ENCODE measurements around the gene COG8. TPM values are rescaled to one million over a fixed set of nuclear protein-coding genes. Genes with fewer than 3 reads are reported as not detected.
"Not testable (repeated sequence)": the region's sequence is repeated elsewhere in the genome, so short reads cannot be mapped to it uniquely, and the experiment has no call there.

COG8 gene
- total RNA-seq, 1 experiment from 2014 or later: 38.5 TPM

- no peak for DNase-seq (ENCODE audit: low read depth, low spot score)
Observed at GRCh38 chr16:69307856-69308255, 31.5 kb downstream of the COG8 start.

GRCh38 chr16:69307091-69307490 lies 32.3 kb downstream of the COG8 start:
- in situ Hi-C loops (cut with HindIII; ENCODE audit: low pct_unique_long_range_greater_than_20kb, low sequenced_read_pairs): no loop called here
- no peak for DNase-seq (ENCODE audit: low read depth, low spot score)

More at GRCh38 chr16:69307856-69308255, 31.5 kb downstream of the COG8 start:
- in situ Hi-C loops (cut with HindIII; ENCODE audit: low pct_unique_long_range_greater_than_20kb, low sequenced_read_pairs): no loop called here

- DNase-seq (ENCODE audit: low read depth, low spot score): no peak
- in situ Hi-C loops (cut with HindIII; ENCODE audit: low pct_unique_long_range_greater_than_20kb, low sequenced_read_pairs): no loop called here
Observed at GRCh38 chr16:69306031-69306430, 33.3 kb downstream of the COG8 start.

- no peak for DNase-seq (ENCODE audit: low read depth, low spot score)
Observed at GRCh38 chr16:69302301-69302700, 37.1 kb downstream of the COG8 start.

GRCh38 chr16:69301861-69302260 lies 37.5 kb downstream of the COG8 start:
- in situ Hi-C loops (cut with HindIII; ENCODE audit: low pct_unique_long_range_greater_than_20kb, low sequenced_read_pairs): no loop called here
- no peak for DNase-seq (ENCODE audit: low read depth, low spot score)

More at GRCh38 chr16:69302301-69302700, 37.1 kb downstream of the COG8 start:
- in situ Hi-C loops (cut with HindIII; ENCODE audit: low pct_unique_long_range_greater_than_20kb, low sequenced_read_pairs): no loop called here

- in situ Hi-C loops (cut with HindIII; ENCODE audit: low pct_unique_long_range_greater_than_20kb, low sequenced_read_pairs): no loop called here
Observed at GRCh38 chr16:69301187-69301586, 38.2 kb downstream of the COG8 start.

GRCh38 chr16:69298261-69298660 lies 41.1 kb downstream of the COG8 start:
- in situ Hi-C loops (cut with HindIII; ENCODE audit: low pct_unique_long_range_greater_than_20kb, low sequenced_read_pairs): no loop called here
- no peak for DNase-seq (ENCODE audit: low read depth, low spot score)

More at GRCh38 chr16:69301187-69301586, 38.2 kb downstream of the COG8 start:
- DNase-seq (ENCODE audit: low read depth, low spot score): no peak

- DNase-seq (ENCODE audit: low read depth, low spot score); in situ Hi-C loops (cut with HindIII; ENCODE audit: low pct_unique_long_range_greater_than_20kb, low sequenced_read_pairs): not testable (repeated sequence)
Observed at GRCh38 chr16:69296771-69297170, 42.6 kb downstream of the COG8 start.

- in situ Hi-C loops (cut with HindIII; ENCODE audit: low pct_unique_long_range_greater_than_20kb, low sequenced_read_pairs): no loop called here
- DNase-seq (ENCODE audit: low read depth, low spot score): no peak
Observed at GRCh38 chr16:69294051-69294450, 45.3 kb downstream of the COG8 start.

GRCh38 chr16:69293401-69293800 lies 46.0 kb downstream of the COG8 start:
- in situ Hi-C loops (cut with HindIII; ENCODE audit: low pct_unique_long_range_greater_than_20kb, low sequenced_read_pairs): no loop called here

GRCh38 chr16:69291657-69292056 lies 47.7 kb downstream of the COG8 start:
- DNase-seq (ENCODE audit: low read depth, low spot score); in situ Hi-C loops (cut with HindIII; ENCODE audit: low pct_unique_long_range_greater_than_20kb, low sequenced_read_pairs): not testable (repeated sequence)

More at GRCh38 chr16:69293401-69293800, 46.0 kb downstream of the COG8 start:
- no peak for DNase-seq (ENCODE audit: low read depth, low spot score)

GRCh38 chr16:69286941-69287713 lies 52.2 kb downstream of the COG8 start:
- peak; percentile 64 for DNase-seq (ENCODE audit: low read depth, low spot score)
- in situ Hi-C loops (cut with HindIII; ENCODE audit: low pct_unique_long_range_greater_than_20kb, low sequenced_read_pairs): no loop called here

- DNase-seq (ENCODE audit: low read depth, low spot score): no peak
- in situ Hi-C loops (cut with HindIII; ENCODE audit: low pct_unique_long_range_greater_than_20kb, low sequenced_read_pairs): no loop called here
Observed at GRCh38 chr16:69285240-69285639, 54.1 kb downstream of the COG8 start.

- in situ Hi-C loops (cut with HindIII; ENCODE audit: low pct_unique_long_range_greater_than_20kb, low sequenced_read_pairs): no loop called here
- DNase-seq (ENCODE audit: low read depth, low spot score): no peak
Observed at GRCh38 chr16:69283851-69284250, 55.5 kb downstream of the COG8 start.

GRCh38 chr16:69277413-69277812 lies 62.0 kb downstream of the COG8 start:
- in situ Hi-C loops (cut with HindIII; ENCODE audit: low pct_unique_long_range_greater_than_20kb, low sequenced_read_pairs): no loop called here
- no peak for DNase-seq (ENCODE audit: low read depth, low spot score)

Other genes with a start within 250 kb of the COG8 start
- gene HAS3, start 233.9 kb downstream of the COG8 start, total RNA-seq (2014; rRNA removed; shearing (Covaris generic)): 0.05 and 0.32 TPM in 2 replicates
- gene CHTF8, start 207.0 kb downstream of the COG8 start, total RNA-seq (2014; rRNA removed; shearing (Covaris generic)): 70.5 and 80.5 TPM in 2 replicates
- 24.7 and 26.6 TPM in 2 replicates for gene UTP4, start 206.9 kb downstream of the COG8 start, total RNA-seq (2014; rRNA removed; shearing (Covaris generic))
- 9.1 and 9.7 TPM in 2 replicates for gene SNTB2, start 152.4 kb downstream of the COG8 start, total RNA-seq (2014; rRNA removed; shearing (Covaris generic))
- gene VPS4A, start 28.2 kb downstream of the COG8 start, total RNA-seq (2014; rRNA removed; shearing (Covaris generic)): 19.5 and 22.4 TPM in 2 replicates
- gene PDF, start 9.0 kb downstream of the COG8 start, total RNA-seq (2014; rRNA removed; shearing (Covaris generic)): 31.9 and 39.2 TPM in 2 replicates
- 22.8 and 34.1 TPM in 2 replicates for gene NIP7, start 208 bp upstream of the COG8 start, total RNA-seq (2014; rRNA removed; shearing (Covaris generic))
- gene TMED6, start 12.2 kb upstream of the COG8 start, total RNA-seq (2014; rRNA removed; shearing (Covaris generic)): not detected in 2 replicates
- gene TERF2, start 46.4 kb upstream of the COG8 start, total RNA-seq (2014; rRNA removed; shearing (Covaris generic)): 6.8 and 12.4 TPM in 2 replicates
- gene CYB5B, start 85.1 kb upstream of the COG8 start, total RNA-seq (2014; rRNA removed; shearing (Covaris generic)): 102 and 123 TPM in 2 replicates
- 6.7 and 11.3 TPM in 2 replicates for gene NFAT5, start 226.4 kb upstream of the COG8 start, total RNA-seq (2014; rRNA removed; shearing (Covaris generic))

Data from SK-MEL-5 (cell line).